Keratinocyte (primary cell): ENCODE measurements around the gene HNRNPL. TPM values are rescaled to one million over a fixed set of nuclear protein-coding genes. Genes with fewer than 3 reads are reported as not detected.
A peak's percentile ranks its signal among the peaks of the same experiment; 100 is the strongest.

ENCODE experiments used
- DNase-seq: peaks from one replicate; pipeline ENCODE4 v3.0.0-alpha.2; 2011; ENCODE audit warnings: low read depth, missing footprints, low spot score
- FAIRE-seq: peaks from 2 replicates; lab custom pipeline; 2011; peaks lifted over from hg19 to GRCh38; lab: Jason Lieb, UNC
- H2AFZ ChIP-seq: 2 replicates; pipeline ENCODE4 v1.6.0; 2012; ENCODE audit warnings: low read length, control low read depth, inconsistent platforms; ENCODE audit not compliant: control insufficient read depth
- H3K27ac ChIP-seq: 2 replicates; pipeline ENCODE4 v1.5.1; 2011; ENCODE audit warnings: low read length; ENCODE audit not compliant: control insufficient read depth, insufficient read depth
- H3K27me3 ChIP-seq: 3 replicates; pipeline ENCODE4 v1.6.0; 2011; ENCODE audit warnings: low read length; ENCODE audit not compliant: control insufficient read depth, insufficient read depth; ENCODE audit errors: extremely low read depth
- H3K36me3 ChIP-seq, 2 experiments: 2 replicates in 1 of 2; 3 replicates in 1 of 2; pipeline ENCODE4 v1.5.1; 2011; ENCODE audit warnings: low read length in 2 of 2, mild to moderate bottlenecking in 1 of 2; ENCODE audit not compliant: control insufficient read depth in 2 of 2, insufficient read depth in 2 of 2; ENCODE audit errors: extremely low read depth in 1 of 2
- H3K4me1 ChIP-seq: 3 replicates; pipeline ENCODE4 v1.5.1; 2011; ENCODE audit warnings: low read length; ENCODE audit not compliant: control insufficient read depth, insufficient read depth; ENCODE audit errors: extremely low read depth
- H3K4me2 ChIP-seq: 3 replicates; pipeline ENCODE4 v1.6.0; 2011; ENCODE audit warnings: low read depth, low read length; ENCODE audit not compliant: control insufficient read depth, insufficient read depth; ENCODE audit errors: extremely low read depth
- H3K4me3 ChIP-seq, 3 experiments: fragments of 200-600 bp in 1 of 3; sonication (generic) in 1 of 3; 2 replicates in 2 of 3; 3 replicates in 1 of 3; pipeline ENCODE4 v1.5.1; 2011 to 2016; ENCODE audit warnings: low read length in 3 of 3, mild to moderate bottlenecking in 3 of 3, control low read depth in 2 of 3, inconsistent platforms in 1 of 3, low read depth in 1 of 3, mixed read lengths in 1 of 3, mixed run types in 1 of 3, moderate library complexity in 1 of 3; ENCODE audit not compliant: control insufficient read depth in 2 of 3, insufficient read depth in 2 of 3; ENCODE audit errors: extremely low read depth in 1 of 3
- H3K79me2 ChIP-seq: 2 replicates; pipeline ENCODE4 v1.6.0; 2012; ENCODE audit warnings: low read length; ENCODE audit not compliant: control insufficient read depth, insufficient read depth
- H3K9ac ChIP-seq: 3 replicates; pipeline ENCODE4 v1.6.0; 2011; ENCODE audit warnings: low read length; ENCODE audit not compliant: control insufficient read depth, insufficient read depth; ENCODE audit errors: extremely low read depth
- H3K9me1 ChIP-seq: 3 replicates; pipeline ENCODE4 v1.6.0; 2011; ENCODE audit warnings: low read length; ENCODE audit not compliant: control insufficient read depth, insufficient read depth; ENCODE audit errors: extremely low read depth
- H3K9me3 ChIP-seq: 2 replicates; pipeline ENCODE4 v1.5.1; 2012; ENCODE audit warnings: low read depth, low read length; ENCODE audit not compliant: control insufficient read depth
- H4K20me1 ChIP-seq: 3 replicates; pipeline ENCODE4 v1.6.0; 2011; ENCODE audit warnings: low read length; ENCODE audit not compliant: control insufficient read depth, insufficient read depth; ENCODE audit errors: extremely low read depth
- CTCF ChIP-seq, 3 experiments: IDR thresholded peaks in 1 of 3; conservative IDR thresholded peaks in 1 of 3; optimal IDR thresholded peaks in 1 of 3; 2 replicates in 2 of 3; 3 replicates in 1 of 3; pipeline versions ENCODE3 to v1.5.1; 2011; ENCODE audit warnings: low read length in 3 of 3, mild to moderate bottlenecking in 3 of 3, moderate library complexity in 2 of 3, control low read depth in 1 of 3, inconsistent platforms in 1 of 3; ENCODE audit not compliant: insufficient read depth in 2 of 3; ENCODE audit errors: extremely low read depth in 1 of 3
- EZH2 ChIP-seq: IDR thresholded peaks from one replicate; pipeline ENCODE4 v1.6.1; 2012; ENCODE audit warnings: inconsistent platforms, mild to moderate bottlenecking, low read length, moderate library complexity
- dilution Hi-C: fragments of 300-500 bp; cut with MboI; formaldehyde crosslinking; loops from one replicate; pipeline ENCODE4 v1.7.0; 2020; ENCODE audit warnings: low sequenced_read_pairs; ENCODE audit not compliant: extremely low pct_ligation_motif_present
- polyA minus RNA-seq, 3 experiments: library from RNA; depleted of rRNA, polyadenylated mRNA; stranded (reverse); fragments of >200 nt; gene quantifications; 1 replicate in 1 of 3; 2 replicates in 1 of 3; 3 replicates in 1 of 3; pipeline ENCODE4 v1.2.3, GENCODE V29; 2011
- polyA plus RNA-seq, 5 experiments: library from polyadenylated mRNA; depleted of rRNA in 3 of 5; stranded (reverse) in 3 of 5; stranded (forward) in 1 of 5; unstranded in 1 of 5; fragments of >200 nt; gene quantifications; 1 replicate in 1 of 5; 2 replicates in 3 of 5; 3 replicates in 1 of 5; pipeline versions ENCODE4 v1.2.1 to v1.2.3, GENCODE V29; 2011 to 2012; ENCODE audit warnings: missing spikeins in 2 of 5, low read depth in 1 of 5, low replicate concordance in 1 of 5

The HNRNPL gene
- polyA plus RNA-seq: 144 to 343 TPM (median 308 TPM) in 3 replicates
- polyA plus RNA-seq (2011; ENCODE audit: low read depth): 166 TPM
- polyA plus RNA-seq (2011; cell fraction: cytosol; rRNA removed): 208 and 259 TPM in 2 replicates
- polyA plus RNA-seq (2011; cell fraction: nucleus; rRNA removed): 347 and 351 TPM in 2 replicates
- 163 and 328 TPM in 2 replicates for polyA plus RNA-seq (2012; ENCODE audit: low replicate concordance)
- 254 to 505 TPM (median 341 TPM) in 3 replicates for polyA minus RNA-seq
- polyA minus RNA-seq (2011; cell fraction: cytosol; rRNA and poly(A)+ RNA removed): 170 TPM
- polyA minus RNA-seq (2011; cell fraction: nucleus; rRNA and poly(A)+ RNA removed): 135 and 210 TPM in 2 replicates

- H3K4me3 ChIP-seq: peak within 1 kb of the TSS; percentile 74 to 100 (median 84)
- H3K9ac ChIP-seq: peak within 1 kb of the TSS; percentile 98
- H4K20me1 ChIP-seq: peaks cover 13% of the 10 kb centered on the region
- peaks cover 24 to 30% of the 10 kb centered on the region in 2 experiments for H3K36me3 ChIP-seq
- no peaks in the 10 kb centered on the region for H3K9me3 ChIP-seq
- peaks cover 40% of the 10 kb centered on the region for H3K79me2 ChIP-seq
- H3K4me2 ChIP-seq: peak within 1 kb of the TSS; percentile 100
- H3K27me3 ChIP-seq: no peaks in the 10 kb centered on the region
- H3K27ac ChIP-seq: peak within 1 kb of the TSS; percentile 99
- no peak for DNase-seq
- H2AFZ ChIP-seq: peak within 1 kb of the TSS; percentile 0
- dilution Hi-C loops: no loop called here
- no peak for TF ChIP-seq EZH2
- TF ChIP-seq CTCF (optimal IDR thresholded peaks at IDR 0.05 in 1 of 3, IDR thresholded peaks at IDR 0.05 in 1 of 3, conservative IDR thresholded peaks at IDR 0.05 in 1 of 3; ENCODE audit: extremely low read depth in 1 of 3, insufficient read depth in 2 of 3, low read length in 3 of 3): peak; percentile 26 to 68 (median 61)
- peaks cover 36% of the 10 kb centered on the region for H3K4me1 ChIP-seq
- peak; percentile 97 for FAIRE-seq
- peaks cover 2% of the 10 kb centered on the region for H3K9me1 ChIP-seq
Measured at GRCh38 chr19:38849860-38850435, at the start of gene HNRNPL. Gene HNRNPL, minus strand, starts transcription at chr19:38849986. Its CDS starts 20 bp downstream, at chr19:38849966.

GRCh38 chr19:38898788-38899446 is 49.1 kb upstream of the HNRNPL start:
- TF ChIP-seq EZH2 (no peak), CTCF (optimal IDR thresholded peaks at IDR 0.05 in 1 of 3, IDR thresholded peaks at IDR 0.05 in 1 of 3, conservative IDR thresholded peaks at IDR 0.05 in 1 of 3; ENCODE audit: extremely low read depth in 1 of 3, insufficient read depth in 2 of 3, low read length in 3 of 3) (no peak)
- peaks cover 14% of the 10 kb centered on the region for H3K4me1 ChIP-seq
- dilution Hi-C loops: no loop called here

More at GRCh38 chr19:38898788-38899446, 49.1 kb upstream of the HNRNPL start:
- H3K4me3 ChIP-seq: peak overlapping the region; percentile 80 to 98 (median 85)
- no peaks in the 10 kb centered on the region for H3K27me3 ChIP-seq
- FAIRE-seq (no peak), DNase-seq (no peak)
- H3K36me3 ChIP-seq: no peaks in the 10 kb centered on the region
- no peaks in the 10 kb centered on the region for H4K20me1 ChIP-seq
- H3K27ac ChIP-seq: peak overlapping the region; percentile 97
- H3K79me2 ChIP-seq: peaks cover 28% of the 10 kb centered on the region
- no peaks in the 10 kb centered on the region for H3K9me3 ChIP-seq
- H3K4me2 ChIP-seq: peak overlapping the region; percentile 100
- H3K9ac ChIP-seq: peak overlapping the region; percentile 98
- no peaks in the 10 kb centered on the region for H3K9me1 ChIP-seq
- H2AFZ ChIP-seq: peak overlapping the region; percentile 96
